NOMO-1 treated with dmso at 0.1 percent for 144 hours (cell line): Measurements from ENCODE around the gene CLCA1.

Experiments used
- DNase-seq: peaks from one replicate; lab custom pipeline; 2025; ENCODE audit not compliant: unreplicated experiment; lab: John Stamatoyannopoulos, UW

CLCA1 gene, protein sequence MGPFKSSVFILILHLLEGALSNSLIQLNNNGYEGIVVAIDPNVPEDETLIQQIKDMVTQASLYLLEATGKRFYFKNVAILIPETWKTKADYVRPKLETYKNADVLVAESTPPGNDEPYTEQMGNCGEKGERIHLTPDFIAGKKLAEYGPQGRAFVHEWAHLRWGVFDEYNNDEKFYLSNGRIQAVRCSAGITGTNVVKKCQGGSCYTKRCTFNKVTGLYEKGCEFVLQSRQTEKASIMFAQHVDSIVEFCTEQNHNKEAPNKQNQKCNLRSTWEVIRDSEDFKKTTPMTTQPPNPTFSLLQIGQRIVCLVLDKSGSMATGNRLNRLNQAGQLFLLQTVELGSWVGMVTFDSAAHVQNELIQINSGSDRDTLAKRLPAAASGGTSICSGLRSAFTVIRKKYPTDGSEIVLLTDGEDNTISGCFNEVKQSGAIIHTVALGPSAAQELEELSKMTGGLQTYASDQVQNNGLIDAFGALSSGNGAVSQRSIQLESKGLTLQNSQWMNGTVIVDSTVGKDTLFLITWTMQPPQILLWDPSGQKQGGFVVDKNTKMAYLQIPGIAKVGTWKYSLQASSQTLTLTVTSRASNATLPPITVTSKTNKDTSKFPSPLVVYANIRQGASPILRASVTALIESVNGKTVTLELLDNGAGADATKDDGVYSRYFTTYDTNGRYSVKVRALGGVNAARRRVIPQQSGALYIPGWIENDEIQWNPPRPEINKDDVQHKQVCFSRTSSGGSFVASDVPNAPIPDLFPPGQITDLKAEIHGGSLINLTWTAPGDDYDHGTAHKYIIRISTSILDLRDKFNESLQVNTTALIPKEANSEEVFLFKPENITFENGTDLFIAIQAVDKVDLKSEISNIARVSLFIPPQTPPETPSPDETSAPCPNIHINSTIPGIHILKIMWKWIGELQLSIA

DNA sequence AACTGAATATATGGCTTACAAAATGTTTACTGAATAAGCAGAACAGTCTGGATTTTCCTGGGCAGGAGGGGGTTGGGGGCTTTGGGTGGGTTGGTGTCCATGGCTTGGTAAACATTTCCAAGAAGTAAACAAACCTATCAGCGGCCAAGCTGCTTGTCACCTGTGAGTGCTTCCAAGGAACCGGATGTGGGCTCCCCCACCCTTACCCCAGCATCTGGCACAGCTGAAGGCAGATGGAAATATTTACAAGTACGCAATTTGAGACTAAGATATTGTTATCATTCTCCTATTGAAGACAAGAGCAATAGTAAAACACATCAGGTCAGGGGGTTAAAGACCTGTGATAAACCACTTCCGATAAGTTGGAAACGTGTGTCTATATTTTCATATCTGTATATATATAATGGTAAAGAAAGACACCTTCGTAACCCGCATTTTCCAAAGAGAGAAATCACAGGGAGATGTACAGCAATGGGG, at the start of gene CLCA1:
CLCA1 (plus strand) TSS at position 427 of the 477 bp plus-strand sequence; CDS start at position 472, 45 bp downstream.
- no peak for DNase-seq

DNA sequence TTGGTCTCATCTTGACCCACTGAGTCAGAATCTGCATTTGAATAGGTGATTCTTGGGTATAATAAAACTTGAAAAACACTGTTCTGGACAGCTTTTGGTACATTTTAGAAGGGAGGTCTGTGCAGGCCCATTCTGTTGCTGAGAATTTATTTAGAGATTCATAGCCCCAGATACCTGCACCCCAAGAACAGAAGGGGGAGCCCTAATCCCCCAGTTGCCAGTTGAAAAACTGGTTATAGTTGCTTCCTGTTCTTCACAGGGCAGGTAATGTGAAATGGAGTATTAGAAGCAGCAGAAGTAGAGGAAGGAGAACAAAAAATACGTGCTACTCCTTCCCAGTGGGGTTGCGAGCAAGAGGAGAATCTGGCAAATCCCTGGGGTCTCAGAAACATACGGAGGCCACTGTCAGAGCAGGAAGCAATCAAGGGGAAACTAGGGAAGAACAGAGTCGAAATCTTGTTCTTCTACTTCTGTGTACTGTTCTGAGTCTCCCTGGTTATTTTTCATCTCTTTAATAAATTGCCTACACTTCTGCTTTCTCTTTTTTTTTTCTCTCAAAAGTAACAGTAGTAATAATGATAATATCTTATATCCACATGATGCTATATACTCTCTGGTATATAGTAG, 49.3 kb upstream of the CLCA1 start:
- DNase-seq: peak; percentile 35

DNA sequence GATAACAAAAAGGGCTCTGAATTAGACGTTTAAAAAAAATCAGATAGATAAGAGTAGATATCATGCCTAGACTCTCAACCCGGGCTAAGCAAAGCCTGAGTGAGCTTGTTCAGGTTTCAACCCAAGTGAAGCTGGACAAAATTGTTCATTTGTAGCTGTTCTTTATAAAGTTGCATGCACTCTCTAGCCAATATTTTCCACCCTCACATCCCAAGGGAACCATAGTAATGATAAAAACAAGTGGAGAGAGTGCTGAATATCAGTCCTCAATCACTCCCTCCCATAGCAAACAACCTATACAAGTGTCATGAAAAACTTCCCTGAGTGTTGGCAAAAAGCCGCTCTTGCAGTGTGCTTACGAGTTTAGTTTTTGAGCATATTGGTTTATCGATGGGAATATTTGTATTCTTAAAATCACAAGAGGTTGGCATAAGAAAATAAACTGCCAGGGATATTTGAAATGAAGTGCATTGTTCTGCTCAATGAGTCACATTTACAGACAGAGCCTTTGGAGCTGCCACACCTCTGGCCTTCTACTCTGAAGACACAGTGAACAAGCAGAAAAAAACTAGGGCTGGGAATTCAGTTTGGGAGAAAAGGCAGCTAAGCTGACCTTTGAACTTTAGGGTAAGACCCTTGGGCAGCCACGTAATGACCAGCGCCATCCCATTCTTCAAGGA, 47.0 kb upstream of the CLCA1 start:
- no peak for DNase-seq

DNA sequence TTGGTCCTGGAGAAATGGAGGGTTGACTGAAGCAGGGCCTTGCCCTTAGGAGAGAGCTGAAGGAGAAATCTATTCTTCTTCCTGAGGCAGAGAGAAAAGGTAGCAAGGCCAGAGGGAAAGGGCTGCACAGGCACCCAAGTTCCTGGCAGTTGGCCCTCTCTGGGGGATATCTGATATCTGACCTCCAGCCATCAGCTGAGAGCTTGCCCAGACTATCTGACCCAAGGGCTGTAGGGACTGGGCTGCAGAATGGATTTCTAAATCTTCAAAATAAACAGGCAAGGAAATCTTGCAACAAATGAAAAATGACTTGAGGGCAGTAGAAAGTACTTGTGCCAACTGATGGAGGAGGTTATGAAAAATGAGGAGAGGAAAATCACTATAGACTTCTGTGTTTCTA, 45.3 kb upstream of the CLCA1 start:
- no peak for DNase-seq

GRCh38 chr1:86423873-86424272, 44.9 kb upstream of the CLCA1 start, which contains the start of gene CLCA2:
Gene CLCA2, plus strand, starts transcription at chr1:86424171. Its CDS starts 77 bp downstream, at chr1:86424248.
- DNase-seq: no peak

DNA sequence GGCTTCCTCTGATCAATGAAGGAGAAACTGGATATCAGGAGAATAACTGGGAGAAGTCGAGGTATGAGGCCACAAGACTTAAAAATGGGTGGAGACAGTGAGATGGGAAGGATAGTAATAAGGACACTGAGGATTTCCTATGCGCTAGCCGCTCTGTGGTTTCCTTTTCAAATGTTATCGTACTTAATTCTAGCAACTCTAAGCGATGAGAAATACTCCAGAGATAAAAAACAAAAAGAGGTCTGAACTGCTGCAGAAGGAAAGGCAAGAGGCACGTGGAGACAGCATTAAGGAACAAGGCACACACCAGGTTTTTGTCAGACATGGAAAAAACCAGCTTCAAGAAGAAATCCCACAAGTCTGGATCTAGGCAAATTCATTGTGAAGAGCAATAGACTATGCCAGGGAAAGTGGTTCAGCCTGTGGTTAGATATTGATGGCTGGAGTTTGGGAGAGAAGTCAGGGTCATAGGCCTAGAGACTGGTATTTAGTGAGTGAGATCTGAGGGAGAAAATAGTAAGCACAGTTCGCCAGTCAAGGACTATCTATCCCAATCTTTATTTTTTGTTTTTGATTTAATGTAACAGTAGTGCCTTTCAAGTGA, 39.5 kb upstream of the CLCA1 start:
- DNase-seq: no peak

GRCh38 chr1:86429835-86430234, 38.9 kb upstream of the CLCA1 start:
- peak; percentile 77 for DNase-seq

DNA sequence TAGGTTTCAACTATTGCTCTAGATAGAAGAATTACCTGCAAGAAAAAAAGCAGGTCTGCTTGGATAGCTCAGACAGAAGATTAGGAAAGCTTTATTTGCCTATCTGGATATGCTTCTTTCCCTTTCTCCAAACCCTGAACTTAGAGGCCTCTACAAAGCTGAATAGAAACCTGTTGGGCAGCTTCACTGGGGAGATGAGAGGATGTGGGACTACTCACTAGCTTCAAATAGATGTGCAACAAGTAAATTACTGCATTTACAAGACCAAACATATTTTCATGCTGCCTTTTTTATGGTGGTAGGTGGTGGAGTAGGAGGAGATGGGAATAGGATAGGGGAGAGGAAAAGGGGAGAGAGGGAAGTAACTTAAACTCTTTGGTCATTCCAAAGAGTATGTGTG, 38.4 kb upstream of the CLCA1 start:
- no peak for DNase-seq

DNA sequence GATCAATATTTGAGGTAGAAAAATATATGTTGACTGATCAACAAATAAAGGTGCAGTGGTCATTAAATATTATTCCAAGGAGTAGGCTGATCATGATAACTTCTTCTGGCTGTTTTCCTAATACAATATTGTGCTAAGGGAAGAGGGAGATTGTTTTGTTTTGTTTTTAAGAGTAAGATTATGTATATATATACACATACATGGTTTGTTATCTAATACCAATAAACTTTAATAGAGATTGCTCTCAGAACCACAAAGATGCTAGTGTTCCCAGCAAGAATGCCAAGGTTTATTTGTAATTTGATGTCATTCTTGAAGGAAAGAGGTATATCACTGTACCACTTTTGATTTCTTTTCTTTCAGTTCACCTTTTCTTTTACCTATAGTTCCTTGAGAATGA, 34.7 kb upstream of the CLCA1 start:
- DNase-seq: no peak

- no peak for DNase-seq
Observed at GRCh38 chr1:86435327-86435726, 33.4 kb upstream of the CLCA1 start.

- DNase-seq: no peak
Observed at GRCh38 chr1:86436041-86436440, 32.7 kb upstream of the CLCA1 start.

- DNase-seq: no peak
Observed at GRCh38 chr1:86441581-86441980, 27.1 kb upstream of the CLCA1 start.

GRCh38 chr1:86441997-86442396, 26.7 kb upstream of the CLCA1 start:
- no peak for DNase-seq

- no peak for DNase-seq
Observed at GRCh38 chr1:86445919-86446318, 22.8 kb upstream of the CLCA1 start.

DNA sequence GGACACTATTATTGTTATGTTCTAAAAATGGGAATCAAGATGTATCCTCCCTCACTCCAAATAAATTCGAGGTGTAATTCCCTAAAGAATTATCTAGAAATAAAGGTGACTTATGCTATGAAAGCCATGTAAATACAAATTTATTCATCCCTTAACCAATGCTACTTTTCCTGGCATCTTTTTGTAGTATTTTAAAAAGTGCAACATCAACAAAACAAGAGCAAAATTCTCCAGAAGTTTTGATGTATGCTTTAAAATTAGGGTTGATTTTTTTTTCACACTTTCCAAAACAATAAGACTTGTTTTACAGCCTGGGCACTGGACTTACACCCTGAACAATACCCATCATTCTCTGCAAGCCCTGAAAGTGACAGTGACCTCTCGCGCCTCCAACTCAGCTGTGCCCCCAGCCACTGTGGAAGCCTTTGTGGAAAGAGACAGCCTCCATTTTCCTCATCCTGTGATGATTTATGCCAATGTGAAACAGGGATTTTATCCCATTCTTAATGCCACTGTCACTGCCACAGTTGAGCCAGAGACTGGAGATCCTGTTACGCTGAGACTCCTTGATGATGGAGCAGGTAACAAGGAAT, 21.4 kb upstream of the CLCA1 start:
- DNase-seq: no peak

DNA sequence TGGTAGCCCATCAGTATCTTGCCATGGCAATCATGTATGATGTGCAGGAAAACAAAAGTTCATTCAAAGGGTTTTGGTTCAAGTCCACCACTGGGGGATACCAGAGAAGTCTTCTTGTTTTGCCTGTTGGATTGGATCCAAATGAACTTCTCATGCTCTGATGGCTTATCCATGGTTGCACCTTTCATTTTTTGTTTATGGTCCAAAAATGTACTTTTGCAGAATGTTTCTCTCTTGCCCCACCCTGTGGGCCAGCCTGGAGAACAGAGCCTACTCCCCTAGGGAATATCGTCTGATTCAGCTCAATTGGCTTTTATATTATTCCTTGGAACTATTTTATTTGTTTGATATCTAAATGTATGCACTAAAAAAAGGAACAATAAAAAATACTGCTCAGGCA, 20.1 kb upstream of the CLCA1 start:
- no peak for DNase-seq

GRCh38 chr1:86449103-86449502, 19.6 kb upstream of the CLCA1 start:
- DNase-seq: no peak

DNA sequence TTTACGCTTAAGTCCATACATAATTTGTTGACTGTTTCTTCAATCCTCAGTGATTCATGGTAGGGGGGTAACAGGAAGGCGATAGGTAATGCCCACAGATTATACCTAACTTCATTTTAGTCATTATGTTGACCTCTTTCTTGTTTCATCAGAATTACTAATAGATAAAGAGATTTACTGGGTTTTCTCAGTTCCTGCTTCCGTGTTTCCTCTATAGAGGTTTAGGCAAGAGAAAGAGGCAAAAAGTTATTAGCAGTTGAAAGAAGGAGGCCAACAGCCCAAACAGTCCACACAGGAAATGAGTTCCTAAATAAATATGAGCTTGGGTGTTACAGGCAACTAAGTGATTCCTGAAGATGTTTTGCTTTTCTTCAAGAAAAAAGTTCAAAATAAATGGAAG, 17.9 kb upstream of the CLCA1 start:
- no peak for DNase-seq

DNA sequence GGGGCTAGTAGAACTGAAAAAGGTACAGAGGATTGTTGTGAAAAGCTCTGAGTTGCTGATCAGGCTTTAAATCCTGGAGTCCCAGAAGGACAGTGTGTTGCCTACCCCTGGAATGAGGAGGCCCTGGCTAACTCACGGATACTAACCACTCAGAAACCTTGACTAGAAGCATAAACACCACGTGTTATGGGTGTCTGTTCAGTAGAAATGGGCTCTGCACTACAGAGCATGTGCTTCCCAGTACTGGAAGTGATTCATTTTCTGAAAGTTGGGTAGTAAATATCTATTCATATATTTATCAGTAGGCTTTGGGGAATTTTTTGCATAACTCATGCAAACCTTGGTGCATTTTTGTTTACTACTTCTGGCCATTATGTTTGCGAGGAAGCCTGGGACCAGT, 15.1 kb upstream of the CLCA1 start:
- DNase-seq: no peak

DNA sequence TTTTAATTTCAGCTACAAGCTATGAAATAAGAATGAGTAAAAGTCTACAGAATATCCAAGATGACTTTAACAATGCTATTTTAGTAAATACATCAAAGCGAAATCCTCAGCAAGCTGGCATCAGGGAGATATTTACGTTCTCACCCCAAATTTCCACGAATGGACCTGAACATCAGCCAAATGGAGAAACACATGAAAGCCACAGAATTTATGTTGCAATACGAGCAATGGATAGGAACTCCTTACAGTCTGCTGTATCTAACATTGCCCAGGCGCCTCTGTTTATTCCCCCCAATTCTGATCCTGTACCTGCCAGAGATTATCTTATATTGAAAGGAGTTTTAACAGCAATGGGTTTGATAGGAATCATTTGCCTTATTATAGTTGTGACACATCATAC, 13.7 kb upstream of the CLCA1 start:
- DNase-seq: no peak
